H1 (cell line): ENCODE results near the gene ZBTB47. TPM values are rescaled to one million over a fixed set of nuclear protein-coding genes. Genes with fewer than 3 reads are reported as not detected.

Experiments used
- CTCF ChIA-PET: fragments of 300-600 bp; sonication (Branson Sonifier 250); formaldehyde crosslinking; loops from one replicate; lab custom pipeline; 2021; ENCODE audit not compliant: partially characterized antibody; lab: Charles Lee
- POLR2A ChIA-PET: fragments of 300-600 bp; sonication (Branson Sonifier 250); formaldehyde crosslinking; loops from one replicate; lab custom pipeline; 2021; ENCODE audit warnings: inconsistent platforms; ENCODE audit not compliant: partially characterized antibody; lab: Charles Lee
- DNase-seq, 2 experiments: peaks; one replicate each; pipeline versions ENCODE4 v3.0.0 to v3.0.0-alpha.2; 2010 to 2022; ENCODE audit warnings: low spot score in 2 of 2, low read depth in 1 of 2, mixed read lengths in 1 of 2
- FAIRE-seq: peaks from 2 replicates; lab custom pipeline; 2011; peaks lifted over from hg19 to GRCh38; lab: Jason Lieb, UNC
- H2AFZ ChIP-seq: 2 replicates; pipeline ENCODE4 v1.8.1; 2012; ENCODE audit warnings: low read length, inconsistent platforms
- H2AK5ac ChIP-seq: 2 replicates; pipeline ENCODE4 v1.6.1; 2013; ENCODE audit warnings: low read depth, low read length
- H2BK120ac ChIP-seq: replicated peaks from 2 replicates; pipeline ENCODE3; 2013; ENCODE audit warnings: low read depth, low read length, inconsistent platforms
- H2BK12ac ChIP-seq: 2 replicates; pipeline ENCODE4 v1.6.1; 2013; ENCODE audit warnings: low read depth, low read length
- H2BK15ac ChIP-seq: 2 replicates; pipeline ENCODE4 v1.6.1; 2013; ENCODE audit warnings: low read length
- H2BK20ac ChIP-seq: 2 replicates; pipeline ENCODE4 v1.6.1; 2013; ENCODE audit warnings: low read length
- H2BK5ac ChIP-seq: 2 replicates; pipeline ENCODE4 v1.6.1; 2013; ENCODE audit warnings: low read depth, low read length
- H3K14ac ChIP-seq: 2 replicates; pipeline ENCODE4 v1.6.1; 2013; ENCODE audit warnings: inconsistent platforms; ENCODE audit not compliant: insufficient read length
- H3K18ac ChIP-seq: 2 replicates; pipeline ENCODE4 v1.6.1; 2013; ENCODE audit warnings: low read length; ENCODE audit errors: extremely low read depth
- H3K23ac ChIP-seq: 2 replicates; pipeline ENCODE4 v1.6.1; 2013; ENCODE audit warnings: inconsistent platforms; ENCODE audit not compliant: insufficient read length
- H3K23me2 ChIP-seq: 2 replicates; pipeline ENCODE4 v1.6.1; 2013; ENCODE audit warnings: low read depth, low read length
- H3K27ac ChIP-seq: 2 replicates; pipeline ENCODE4 v1.6.1; 2011; ENCODE audit warnings: low read depth, low read length, inconsistent platforms
- H3K27me3 ChIP-seq, 4 experiments: replicated peaks in 1 of 4; 1 replicate in 1 of 4; 2 replicates in 3 of 4; pipeline versions ENCODE4 v1.6.1 to v1.8.1; 2011 to 2013; ENCODE audit warnings: low read length in 3 of 4, mild to moderate bottlenecking in 3 of 4, inconsistent platforms in 2 of 4, mixed read lengths in 2 of 4, moderate library complexity in 1 of 4; ENCODE audit not compliant: control insufficient read depth in 3 of 4, insufficient read depth in 3 of 4; ENCODE audit errors: extremely low read depth in 1 of 4
- H3K36me3 ChIP-seq, 4 experiments: 2 replicates each; pipeline versions ENCODE4 v1.6.1 to v1.8.1; 2011 to 2013; ENCODE audit warnings: mild to moderate bottlenecking in 4 of 4, low read length in 3 of 4, moderate library complexity in 2 of 4, control low read depth in 1 of 4, inconsistent platforms in 1 of 4; ENCODE audit not compliant: insufficient read depth in 4 of 4, control insufficient read depth in 2 of 4
- H3K4ac ChIP-seq: replicated peaks from 2 replicates; pipeline ENCODE3; 2013; ENCODE audit warnings: low read length, low read depth, mixed read lengths, inconsistent platforms; ENCODE audit not compliant: insufficient read length
- H3K4me1 ChIP-seq, 4 experiments: replicated peaks in 1 of 4; 1 replicate in 1 of 4; 2 replicates in 3 of 4; pipeline versions ENCODE4 v1.6.1 to v1.8.1; 2011 to 2013; ENCODE audit warnings: low read length in 3 of 4, inconsistent platforms in 2 of 4, mixed read lengths in 1 of 4; ENCODE audit not compliant: insufficient read depth in 4 of 4, control insufficient read depth in 3 of 4
- H3K4me2 ChIP-seq, 2 experiments: 2 replicates each; pipeline versions ENCODE4 v1.6.1 to v1.8.1; 2011 to 2013; ENCODE audit warnings: low read depth in 2 of 2, low read length in 2 of 2, control low read depth in 1 of 2, inconsistent platforms in 1 of 2, mild to moderate bottlenecking in 1 of 2; ENCODE audit not compliant: insufficient read depth in 1 of 2
- H3K4me3 ChIP-seq, 4 experiments: fragments of 200-600, 300-600 bp in 1 of 4; sonication (generic), shearing (Covaris generic), sonication (Bioruptor Twin) in 1 of 4; 2 replicates each; pipeline versions ENCODE4 v1.5.1 to v1.8.1; 2011 to 2016; ENCODE audit warnings: low read length in 4 of 4, low read depth in 3 of 4, control low read depth in 2 of 4, inconsistent platforms in 2 of 4, mild to moderate bottlenecking in 2 of 4, mixed read lengths in 1 of 4, moderate library complexity in 1 of 4; ENCODE audit not compliant: insufficient read depth in 2 of 4; ENCODE audit errors: extremely low read depth in 1 of 4
- H3K56ac ChIP-seq: replicated peaks from 2 replicates; pipeline ENCODE3; 2013; ENCODE audit warnings: low read depth, mild to moderate bottlenecking, mixed read lengths, low read length, inconsistent platforms; ENCODE audit not compliant: insufficient read length
- H3K79me1 ChIP-seq: 2 replicates; pipeline ENCODE4 v1.6.1; 2013; ENCODE audit warnings: low read depth, low read length, control low read depth
- H3K79me2 ChIP-seq, 2 experiments: 2 replicates each; pipeline versions ENCODE4 v1.6.1 to v1.8.1; 2012 to 2013; ENCODE audit warnings: low read length in 2 of 2, mild to moderate bottlenecking in 2 of 2, inconsistent platforms in 1 of 2; ENCODE audit not compliant: insufficient read depth in 2 of 2, control insufficient read depth in 1 of 2
- H3K9ac ChIP-seq, 4 experiments: replicated peaks in 1 of 4; 1 replicate in 1 of 4; 2 replicates in 3 of 4; pipeline versions ENCODE4 v1.6.1 to v1.8.1; 2011 to 2013; ENCODE audit warnings: low read depth in 3 of 4, low read length in 3 of 4, control low read depth in 2 of 4, mild to moderate bottlenecking in 2 of 4, moderate library complexity in 2 of 4, inconsistent platforms in 1 of 4; ENCODE audit errors: extremely low read depth in 1 of 4
- H3K9me3 ChIP-seq, 2 experiments: 2 replicates each; pipeline versions ENCODE4 v1.6.1 to v1.8.1; 2012 to 2013; ENCODE audit warnings: mild to moderate bottlenecking in 2 of 2, moderate library complexity in 2 of 2, control low read depth in 1 of 2, inconsistent platforms in 1 of 2, low read depth in 1 of 2, low read length in 1 of 2, mixed read lengths in 1 of 2; ENCODE audit not compliant: insufficient read depth in 2 of 2
- H4K20me1 ChIP-seq, 2 experiments: replicated peaks in 1 of 2; 2 replicates each; pipeline versions ENCODE3 to v1.8.1; 2011 to 2013; ENCODE audit warnings: inconsistent platforms in 2 of 2, low read length in 2 of 2, mild to moderate bottlenecking in 1 of 2; ENCODE audit not compliant: insufficient read depth in 2 of 2, control insufficient read depth in 1 of 2
- H4K5ac ChIP-seq: 2 replicates; pipeline ENCODE4 v1.6.1; 2013; ENCODE audit warnings: low read length, low read depth, mixed read lengths, inconsistent platforms; ENCODE audit not compliant: insufficient read length
- H4K8ac ChIP-seq: 2 replicates; pipeline ENCODE4 v1.8.0; 2013; ENCODE audit warnings: mild to moderate bottlenecking, moderate library complexity, low read length, inconsistent platforms; ENCODE audit not compliant: insufficient read depth; ENCODE audit errors: extremely low read depth
- H4K91ac ChIP-seq: replicated peaks from 2 replicates; pipeline ENCODE3; 2013; ENCODE audit warnings: low read length, mixed read lengths, inconsistent platforms; ENCODE audit not compliant: insufficient read length
- ATF3 ChIP-seq: IDR thresholded peaks from 2 replicates; pipeline ENCODE4 v1.6.1; 2011; ENCODE audit warnings: low read depth, mild to moderate bottlenecking, low read length; ENCODE audit not compliant: insufficient read depth
- BACH1 ChIP-seq: IDR thresholded peaks from 2 replicates; pipeline ENCODE4 v1.6.1; 2012; ENCODE audit warnings: low read length, improper control_type of control experiment
- BRCA1 ChIP-seq: IDR thresholded peaks from 2 replicates; pipeline ENCODE4 v1.6.1; 2012; ENCODE audit warnings: low read depth, low read length, improper control_type of control experiment
- CBX5 ChIP-seq: fragments of 300-800, 300-1000 bp; sonication (generic); IDR thresholded peaks from 2 replicates; pipeline ENCODE4 v1.7.1; 2016; ENCODE audit warnings: antibody characterized with exemption, low read length, low read depth
- CBX8 ChIP-seq: fragments of 300-800, 300-1000 bp; sonication (generic); IDR thresholded peaks from 2 replicates; pipeline ENCODE4 v1.7.1; 2016; ENCODE audit warnings: low read depth, low read length, borderline replicate concordance
- CEBPB ChIP-seq: IDR thresholded peaks from 2 replicates; pipeline ENCODE4 v1.6.1; 2012; ENCODE audit warnings: low read depth, low read length
- E2F6 ChIP-seq: IDR thresholded peaks from 2 replicates; pipeline ENCODE4 v1.6.1; 2012; ENCODE audit warnings: inconsistent platforms
- EZH2 ChIP-seq: fragments of 200-600 bp; sonication (generic); IDR thresholded peaks from 2 replicates; pipeline ENCODE4 v1.7.1; 2012; ENCODE audit warnings: low read depth, mild to moderate bottlenecking, moderate library complexity, low read length, inconsistent platforms; ENCODE audit not compliant: severe bottlenecking
- HDAC2 ChIP-seq, 2 experiments: fragments of 300-600 bp in 1 of 2; sonication (generic) in 1 of 2; IDR thresholded peaks; 2 replicates each; pipeline ENCODE4 v1.6.1; 2011 to 2012; ENCODE audit warnings: low read depth in 2 of 2, low read length in 2 of 2, mild to moderate bottlenecking in 2 of 2, moderate library complexity in 2 of 2, borderline replicate concordance in 1 of 2, inconsistent platforms in 1 of 2
- JUN ChIP-seq: IDR thresholded peaks from 2 replicates; pipeline ENCODE4 v1.6.1; 2011; ENCODE audit warnings: low read depth, mild to moderate bottlenecking, improper control_type of control experiment, low read length
- SAP30 ChIP-seq: fragments of 300-600 bp; sonication (generic); IDR thresholded peaks from 2 replicates; pipeline ENCODE4 v1.7.1; 2012; ENCODE audit warnings: low read length, moderate library complexity, mild to moderate bottlenecking, inconsistent platforms; ENCODE audit not compliant: insufficient read depth, insufficient replicate concordance
- SIX5 ChIP-seq: IDR thresholded peaks from 2 replicates; pipeline ENCODE4 v1.6.1; 2011; ENCODE audit warnings: mild to moderate bottlenecking, low read depth, low read length
- YY1 ChIP-seq: IDR thresholded peaks from 2 replicates; pipeline ENCODE4 v1.6.1; 2011; ENCODE audit warnings: low read depth, mild to moderate bottlenecking, low read length
- WGBS, 2 experiments: shearing (Covaris generic) in 1 of 2; methylation state at CpG; one replicate each; pipeline versions ENCODE4 v1.1.6 to v1.1.7; 2013 to 2015; ENCODE audit warnings: low lambda C conversion rate in 2 of 2, mixed read lengths in 2 of 2, inconsistent platforms in 1 of 2, low coverage in 1 of 2, missing lambda C conversion rate in 1 of 2; ENCODE audit not compliant: insufficient replicate concordance in 2 of 2, insufficient coverage in 1 of 2, insufficient read length in 1 of 2; ENCODE audit errors: extremely low coverage in 1 of 2, missing lambda C conversion rate in 1 of 2; 5-methylcytosine and 5-hydroxymethylcytosine counted together
- polyA plus RNA-seq, 7 experiments: library from polyadenylated mRNA; depleted of rRNA in 3 of 7; stranded (reverse) in 5 of 7; unstranded in 2 of 7; fragments of >200 nt in 5 of 7; fragments of 200-250 nt in 2 of 7; gene quantifications; 1 replicate in 5 of 7; 2 replicates in 1 of 7; 4 replicates in 1 of 7; pipeline versions ENCODE4 v1.2.1 to v1.2.3, GENCODE V29; 2011 to 2013; ENCODE audit warnings: missing spikeins in 2 of 7, mixed read lengths in 2 of 7
- total RNA-seq: library from RNA; stranded (reverse); fragmentation: NEBNext Ultra II Directional; extraction: Animal tissue kit (Norgen Biotek cat#: 25700); gene quantifications from 2 replicates; pipeline ENCODE4 v1.2.1, GENCODE V29; 2021

ZBTB47 gene
- total and polyA plus RNA-seq, 2 of the 8 experiments (the other 6 are each of a cell fraction or from before 2014, with no cell fraction given): 2.8 to 4.1 TPM

- no peak overlapping the region for H3K9ac ChIP-seq
- H3K27ac ChIP-seq: no peak overlapping the region
- no peak overlapping the region for H2BK5ac ChIP-seq
- no peaks in the 10 kb centered on the region for H3K36me3 ChIP-seq
- H3K9me3 ChIP-seq: no peaks in the 10 kb centered on the region
- H2BK12ac ChIP-seq: no peak overlapping the region
- H2AFZ ChIP-seq: no peak overlapping the region
- no peak for DNase-seq
- ChIA-PET CTCF (interaction anchor here (1.9 to 2.9 kb wide), 2 partner anchors 11 to 13 kb away, joined by 7 to 9 read pairs; no protein-coding TSS in a partner anchor), POLR2A (interaction anchor here (0.8 to 1.0 kb wide), 2 partner anchors 27 to 120 kb away, joined by 3 to 4 read pairs; no protein-coding TSS in a partner anchor)
- no peaks in the 10 kb centered on the region for H3K27me3 ChIP-seq
- no peak overlapping the region for H3K14ac ChIP-seq
- peaks cover 0 to 10% (median 4%) of the 10 kb centered on the region in 4 experiments; a peak in 4 of 7 replicates for H3K4me1 ChIP-seq
- no peak overlapping the region for H2BK20ac ChIP-seq
- H4K20me1 ChIP-seq: no peaks in the 10 kb centered on the region
- no peaks in the 10 kb centered on the region for H3K23me2 ChIP-seq
- no peak overlapping the region for H3K56ac ChIP-seq
- no peak overlapping the region for H2BK120ac ChIP-seq
- no peak overlapping the region for H3K4me2 ChIP-seq
- no peak overlapping the region for H3K18ac ChIP-seq
- WGBS, 2 experiments: 87% methylated on average over 9 of the region's 15 CpGs; no CpG with 5 or more reads in 1 of the 2 experiments
- no peak overlapping the region for H2AK5ac ChIP-seq
- H3K4ac ChIP-seq: no peak overlapping the region
- no peaks in the 10 kb centered on the region for H3K79me2 ChIP-seq
- H2BK15ac ChIP-seq: no peak overlapping the region
- H4K8ac ChIP-seq: no peak overlapping the region
- no peak overlapping the region for H4K5ac ChIP-seq
- no peak for FAIRE-seq
- no peak overlapping the region for H4K91ac ChIP-seq
- no peak overlapping the region for H3K4me3 ChIP-seq
- H3K79me1 ChIP-seq: no peaks in the 10 kb centered on the region
- H3K23ac ChIP-seq: no peak overlapping the region
- no peak for TF ChIP-seq SIX5
- no peak for TF ChIP-seq CBX5
- no peak for TF ChIP-seq CEBPB
- TF ChIP-seq HDAC2 (IDR thresholded peaks at IDR 0.05; ENCODE audit: borderline replicate concordance in 1 of 2, low read depth in 2 of 2, low read length in 2 of 2): no peak
- TF ChIP-seq EZH2: no peak
- no peak for TF ChIP-seq BRCA1
- no peak for TF ChIP-seq BACH1
- TF ChIP-seq JUN: no peak
- TF ChIP-seq E2F6: no peak
- no peak for TF ChIP-seq YY1
- no peak for TF ChIP-seq CBX8
- no peak for TF ChIP-seq SAP30
- TF ChIP-seq ATF3: no peak
Measured at GRCh38 chr3:42688016-42688415, 34.5 kb downstream of the ZBTB47 start.
